Measurements from ENCODE around the gene SUPT4H1.

Gene SUPT4H1

DNA sequence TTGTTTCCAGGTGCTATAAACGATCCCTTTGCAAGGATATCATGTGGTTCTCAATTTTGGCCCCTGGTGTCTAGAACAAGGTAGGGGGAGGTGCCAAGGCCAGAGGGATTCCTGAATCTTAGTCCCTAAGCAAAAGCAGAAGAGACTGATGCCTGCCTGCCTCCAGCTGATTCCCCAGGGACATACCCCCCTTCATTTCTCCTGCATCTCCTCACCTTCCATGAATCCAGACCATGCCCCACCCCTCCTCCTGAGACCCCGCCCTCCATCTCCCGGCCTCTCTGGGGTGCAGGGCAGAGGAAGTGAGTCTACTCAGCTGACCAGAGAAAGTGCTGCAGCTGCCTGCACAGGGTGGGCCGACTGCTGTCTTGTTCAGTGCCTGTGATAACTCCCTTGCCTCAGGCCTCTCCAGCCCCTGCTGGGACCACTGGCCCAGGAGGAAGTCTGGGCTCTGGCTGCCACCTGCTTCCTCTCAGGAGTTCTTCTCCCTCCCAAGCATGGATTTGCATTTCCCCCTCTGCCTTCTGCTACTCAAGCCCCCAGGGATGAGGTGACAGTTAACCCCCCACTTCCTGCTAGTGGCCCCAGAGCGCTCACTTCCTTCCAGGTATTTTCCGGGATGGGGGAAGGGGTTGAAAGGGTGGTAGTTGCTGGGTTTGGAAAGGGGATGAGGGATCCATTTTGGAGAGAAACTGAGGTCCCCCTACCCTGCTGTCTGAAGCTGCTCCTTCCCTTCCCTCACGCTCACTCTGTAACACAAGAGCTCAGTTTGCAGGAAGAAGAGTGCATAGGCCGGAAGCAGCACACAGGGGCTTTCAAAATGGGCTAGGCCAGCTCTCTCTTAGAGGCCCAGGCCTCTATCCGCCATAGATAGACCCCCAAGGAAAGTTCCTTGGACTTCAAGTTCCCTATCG is 12.9 kb downstream of the SUPT4H1 start:
- no peak for FAIRE-seq

DNA sequence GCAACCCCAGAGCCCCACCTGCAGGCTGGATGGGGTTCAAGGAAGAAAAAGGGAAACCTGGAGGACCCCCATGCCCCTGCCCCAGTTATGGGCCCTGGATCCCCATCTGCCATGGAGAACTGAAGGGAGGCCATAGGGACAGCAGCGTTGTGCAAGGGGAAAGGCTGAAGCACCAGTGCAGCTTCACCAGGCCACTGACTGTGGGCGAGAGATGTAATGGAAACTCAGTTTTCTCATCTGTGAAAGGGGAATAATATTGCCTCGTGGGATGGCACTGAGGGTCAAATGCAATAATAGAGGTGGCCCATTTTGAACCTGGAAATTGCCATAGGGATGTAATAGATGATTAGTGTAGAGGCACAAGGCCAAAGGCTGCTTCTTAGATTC is 13.6 kb downstream of the SUPT4H1 start:
- FAIRE-seq: no peak

DNA sequence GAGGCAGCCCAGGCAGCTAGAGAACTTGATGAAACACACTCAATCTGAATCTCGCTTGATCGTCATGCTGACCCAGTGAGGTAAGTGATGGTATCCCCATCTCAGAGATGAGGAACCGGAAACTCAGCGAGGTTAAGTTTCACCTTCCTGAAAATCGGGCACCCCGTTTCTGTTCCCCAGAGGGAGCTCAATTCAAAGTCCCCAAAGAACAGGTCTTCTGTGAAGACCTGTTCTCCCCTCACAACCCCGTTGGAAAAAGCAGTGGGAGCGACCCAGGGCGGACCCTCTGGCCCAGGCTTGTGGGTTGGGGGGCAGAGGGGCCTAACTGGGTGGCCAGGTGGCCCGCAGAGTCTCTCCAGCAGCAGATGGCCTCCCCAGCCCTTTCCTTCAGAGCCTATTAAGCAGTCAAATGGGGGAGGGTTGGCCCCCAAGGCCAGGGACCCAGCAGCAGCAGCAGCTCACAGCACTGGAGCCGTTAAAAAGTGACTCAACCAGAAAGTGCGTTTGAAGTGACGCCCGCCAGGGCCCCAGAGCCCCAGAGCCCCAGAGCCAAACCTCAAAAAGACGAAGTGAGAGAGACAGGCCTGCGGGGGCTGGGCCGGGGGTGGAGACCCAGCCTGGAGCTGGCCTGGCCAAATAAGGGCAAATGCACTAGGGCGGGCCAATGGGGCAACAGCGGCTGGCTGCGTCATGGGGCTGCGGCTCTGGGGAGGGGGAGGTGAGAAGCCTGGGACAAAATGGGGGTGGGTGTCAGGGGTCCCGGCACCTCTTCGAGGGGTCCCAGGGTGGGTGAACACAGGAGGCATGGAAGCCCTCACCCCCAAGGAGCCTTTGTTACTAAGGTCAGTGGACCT is 14.2 kb downstream of the SUPT4H1 start:
- FAIRE-seq: no peak

DNA sequence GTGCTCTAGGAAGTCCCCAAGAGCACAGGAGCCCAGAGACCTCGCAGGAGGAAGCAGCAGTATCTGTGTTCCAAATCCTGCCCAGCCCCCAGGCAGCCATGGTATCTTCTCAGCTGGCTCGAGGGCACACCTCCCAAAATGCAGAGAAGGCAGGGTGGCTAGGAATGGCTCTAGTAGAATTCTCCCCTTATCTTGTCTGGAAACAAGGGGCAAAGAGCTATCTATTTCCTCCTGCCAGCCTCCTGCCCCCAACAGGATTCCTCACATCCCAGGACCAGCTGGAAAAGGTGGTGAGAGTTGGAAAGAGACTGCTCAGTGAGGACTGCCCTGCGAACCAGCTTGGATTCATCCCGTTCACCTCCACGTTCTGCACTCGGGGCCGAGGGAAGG is 14.8 kb downstream of the SUPT4H1 start:
- FAIRE-seq: no peak

DNA sequence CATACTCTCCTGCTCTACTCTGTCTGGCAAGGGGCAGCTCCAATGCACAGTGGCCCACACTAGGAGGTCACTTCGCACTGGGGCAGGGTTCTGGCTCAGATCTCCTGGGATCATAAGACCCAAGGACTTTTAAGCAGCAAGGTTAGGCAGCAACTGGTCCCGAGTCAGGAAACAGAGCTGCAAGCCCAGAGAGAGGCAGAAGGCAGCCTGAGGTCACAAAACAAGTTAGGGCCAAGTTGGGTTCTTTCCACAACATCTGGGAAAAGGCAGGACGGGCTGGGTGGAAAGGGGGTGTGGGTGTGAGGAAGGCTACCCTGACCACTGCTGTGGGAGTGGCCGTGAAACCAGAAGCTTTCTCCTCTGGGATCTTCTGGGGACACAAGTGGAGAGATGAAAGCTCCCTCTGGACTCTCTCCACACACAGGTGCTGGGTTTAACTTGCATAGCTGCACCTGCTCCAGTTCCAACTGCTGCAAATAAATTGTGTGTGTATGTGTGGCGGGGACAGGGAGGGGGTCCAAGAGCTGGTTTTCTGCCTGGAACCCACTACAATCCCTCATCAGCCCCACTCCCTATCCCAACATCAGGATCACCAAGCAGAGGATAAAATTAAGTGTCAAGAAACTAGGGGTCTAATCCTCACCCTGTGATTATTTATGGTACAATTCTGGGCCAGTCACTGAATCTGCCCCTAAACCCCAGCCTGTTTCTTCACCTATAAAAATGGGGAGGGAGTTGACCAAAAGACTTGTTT is 15.4 kb downstream of the SUPT4H1 start:
- FAIRE-seq: no peak

DNA sequence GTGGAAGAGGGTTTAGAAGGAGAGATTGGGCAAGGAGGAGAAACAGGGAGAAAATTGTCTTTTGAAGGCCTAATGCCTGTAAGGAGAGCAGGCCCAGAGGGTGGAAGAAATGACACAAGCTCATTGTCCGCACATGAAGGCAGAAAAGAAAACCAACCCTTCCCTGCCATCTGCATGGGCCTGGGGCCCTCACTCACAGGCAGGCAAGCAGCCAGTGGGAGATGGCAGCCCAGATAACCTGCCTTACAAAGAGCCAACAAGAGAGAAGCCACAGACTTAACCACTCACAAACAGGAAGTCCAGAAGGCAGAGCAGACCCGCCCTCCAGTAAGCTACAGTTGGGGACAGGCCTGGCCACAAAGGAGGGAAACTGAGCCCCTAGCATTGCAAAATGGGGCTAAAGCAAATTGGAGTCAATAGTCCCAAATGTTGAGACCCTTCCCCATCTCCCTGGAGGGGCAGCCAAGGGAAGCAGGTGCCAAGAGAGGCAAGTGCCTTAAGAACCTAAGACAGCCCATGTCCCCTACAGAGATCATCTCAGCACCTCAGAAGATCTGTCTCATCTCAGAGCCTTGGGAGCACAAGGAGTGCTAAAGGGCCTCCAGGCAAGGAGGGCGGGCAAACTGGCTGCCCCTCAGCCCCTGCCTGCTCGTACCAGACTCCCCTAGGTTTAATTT is 16.1 kb downstream of the SUPT4H1 start:
- FAIRE-seq: no peak

DNA sequence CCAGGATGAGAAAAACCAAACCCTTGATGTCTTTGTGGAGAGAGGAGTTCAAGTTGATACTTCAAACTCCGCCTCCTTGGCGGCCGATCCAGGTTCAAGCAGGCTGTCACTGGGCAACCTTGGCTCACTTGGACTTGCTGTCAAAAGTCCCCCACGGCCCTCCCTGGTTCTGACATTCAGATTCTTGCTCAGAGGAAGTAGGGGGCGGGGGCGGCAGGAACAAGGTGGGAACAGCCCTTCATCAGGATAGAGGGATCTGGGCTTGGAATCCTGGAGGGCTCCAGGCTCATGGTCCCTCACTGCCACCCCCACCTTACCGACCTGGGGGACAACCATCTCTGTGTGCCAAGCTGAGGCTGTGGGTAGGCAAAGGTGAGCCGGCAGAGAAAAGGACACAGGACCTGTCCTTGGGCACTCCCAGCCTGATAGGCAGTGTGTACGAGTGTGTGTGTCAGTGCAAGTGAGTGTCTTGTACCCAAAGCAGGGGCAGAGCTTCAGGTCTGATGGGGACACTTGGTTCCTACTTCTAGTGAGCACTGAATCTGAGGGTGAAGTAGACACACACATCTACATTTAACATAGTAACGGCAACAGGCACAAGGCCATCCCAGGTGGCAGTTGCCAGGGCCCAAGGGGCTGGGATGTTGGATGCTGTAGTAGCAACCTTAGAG is 16.8 kb downstream of the SUPT4H1 start:
- no peak for FAIRE-seq

DNA sequence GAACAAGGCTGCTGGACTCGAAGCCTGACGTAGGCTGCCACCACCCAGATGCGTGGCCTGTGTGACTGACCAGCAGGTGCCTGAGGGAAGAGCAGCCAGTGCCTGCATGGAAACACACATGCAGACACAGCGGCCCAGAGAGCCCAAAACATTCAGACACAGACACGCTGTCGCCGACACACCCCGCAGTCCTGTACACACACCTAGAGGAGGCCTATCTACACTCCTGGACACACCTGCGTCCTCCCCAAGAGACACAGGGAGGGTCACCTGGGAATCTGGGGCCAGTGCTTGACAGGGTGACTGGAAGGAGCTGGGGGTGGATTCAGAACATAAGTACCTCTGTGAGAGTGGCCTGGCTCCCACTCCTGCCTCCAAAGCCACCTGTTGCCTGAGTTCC is 17.3 kb downstream of the SUPT4H1 start:
- FAIRE-seq: no peak

DNA sequence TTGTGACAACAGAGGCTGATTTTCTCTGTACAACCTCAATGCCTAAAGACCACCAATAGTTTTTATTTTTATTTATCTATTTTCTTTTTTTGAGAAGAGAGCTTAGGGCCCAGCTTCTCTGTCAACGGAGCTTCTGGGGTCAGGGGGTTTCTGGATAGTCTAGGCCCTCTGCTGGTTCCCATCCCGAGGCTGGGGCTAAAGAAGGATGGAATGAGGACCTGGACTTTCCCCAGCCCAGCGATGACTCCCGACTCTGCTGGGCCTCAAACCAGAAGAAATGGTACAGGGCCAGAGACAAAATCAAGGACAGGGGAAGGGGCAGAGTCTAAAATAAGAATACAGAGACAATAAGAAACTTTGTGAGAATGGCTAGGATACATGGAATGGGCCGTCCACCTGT is 17.7 kb downstream of the SUPT4H1 start:
- FAIRE-seq: no peak

DNA sequence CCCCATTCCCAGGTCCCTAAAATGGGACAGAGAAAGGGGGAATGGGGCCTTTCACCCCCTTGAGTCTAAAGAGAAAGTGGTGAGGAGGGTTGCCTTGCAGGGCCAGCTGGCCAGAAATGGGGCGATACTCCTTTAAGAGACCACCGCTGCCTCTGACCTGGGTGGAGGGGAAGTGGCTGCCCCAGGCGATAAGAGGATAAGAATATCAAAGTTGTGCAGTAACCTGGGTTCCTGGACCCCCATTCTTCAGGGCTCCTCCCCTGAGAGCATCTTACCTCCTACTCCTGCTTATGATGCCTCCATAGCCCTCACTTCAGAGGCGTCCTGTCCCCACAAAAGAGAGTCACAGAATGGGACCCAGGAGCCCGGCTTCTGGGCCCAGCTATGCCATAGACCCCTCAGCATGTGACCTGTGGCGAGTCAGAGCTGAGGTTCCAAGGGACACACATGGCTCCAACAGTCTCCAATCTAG is 18.2 kb downstream of the SUPT4H1 start:
- no peak for FAIRE-seq

DNA sequence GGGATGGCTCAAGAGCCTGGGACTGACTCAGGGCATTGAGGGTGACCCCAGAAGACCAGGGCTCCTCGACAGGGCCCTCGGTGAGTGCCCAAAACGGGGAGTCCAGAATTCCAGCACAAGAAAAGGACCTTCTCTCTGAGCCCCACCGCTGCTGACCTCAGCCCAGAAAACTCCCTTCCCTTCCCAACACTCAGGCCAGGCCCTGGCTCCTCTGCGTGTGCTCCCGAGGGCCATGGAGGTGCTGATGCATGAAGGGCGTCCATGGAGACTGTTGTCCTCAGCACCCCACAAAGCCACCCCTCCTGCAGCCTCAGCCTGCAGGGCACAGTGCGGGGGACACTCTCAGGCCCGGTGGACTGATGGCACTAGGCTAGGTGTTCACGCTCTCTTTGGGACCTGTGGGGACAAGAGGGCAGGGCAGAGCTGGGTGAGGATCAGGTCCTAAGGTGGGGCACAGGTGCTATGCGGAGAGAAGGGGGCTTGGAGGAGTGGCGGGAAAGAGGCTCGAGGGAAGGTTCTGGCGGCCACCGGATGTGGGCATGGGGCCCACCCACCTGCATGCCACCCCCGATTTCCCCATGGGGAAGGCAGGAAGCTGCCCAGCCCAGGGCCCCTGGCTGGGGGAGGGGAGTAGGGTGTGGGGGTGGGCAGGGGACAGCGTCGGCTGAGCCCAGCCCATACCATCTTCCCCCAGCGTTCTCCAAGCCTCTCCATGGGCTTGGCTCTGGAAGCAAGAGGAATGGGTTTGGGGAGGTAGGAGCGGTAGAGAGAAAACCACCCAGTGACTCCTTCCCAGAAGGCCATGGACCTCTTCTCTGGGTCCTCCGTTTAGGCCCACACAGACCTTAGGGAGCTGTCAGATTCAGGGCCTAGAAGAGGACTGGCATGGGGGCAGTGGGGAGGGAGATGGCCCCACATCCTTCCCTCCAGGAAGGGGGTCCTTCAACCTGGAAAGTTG is 18.9 kb downstream of the SUPT4H1 start:
- FAIRE-seq: no peak

DNA sequence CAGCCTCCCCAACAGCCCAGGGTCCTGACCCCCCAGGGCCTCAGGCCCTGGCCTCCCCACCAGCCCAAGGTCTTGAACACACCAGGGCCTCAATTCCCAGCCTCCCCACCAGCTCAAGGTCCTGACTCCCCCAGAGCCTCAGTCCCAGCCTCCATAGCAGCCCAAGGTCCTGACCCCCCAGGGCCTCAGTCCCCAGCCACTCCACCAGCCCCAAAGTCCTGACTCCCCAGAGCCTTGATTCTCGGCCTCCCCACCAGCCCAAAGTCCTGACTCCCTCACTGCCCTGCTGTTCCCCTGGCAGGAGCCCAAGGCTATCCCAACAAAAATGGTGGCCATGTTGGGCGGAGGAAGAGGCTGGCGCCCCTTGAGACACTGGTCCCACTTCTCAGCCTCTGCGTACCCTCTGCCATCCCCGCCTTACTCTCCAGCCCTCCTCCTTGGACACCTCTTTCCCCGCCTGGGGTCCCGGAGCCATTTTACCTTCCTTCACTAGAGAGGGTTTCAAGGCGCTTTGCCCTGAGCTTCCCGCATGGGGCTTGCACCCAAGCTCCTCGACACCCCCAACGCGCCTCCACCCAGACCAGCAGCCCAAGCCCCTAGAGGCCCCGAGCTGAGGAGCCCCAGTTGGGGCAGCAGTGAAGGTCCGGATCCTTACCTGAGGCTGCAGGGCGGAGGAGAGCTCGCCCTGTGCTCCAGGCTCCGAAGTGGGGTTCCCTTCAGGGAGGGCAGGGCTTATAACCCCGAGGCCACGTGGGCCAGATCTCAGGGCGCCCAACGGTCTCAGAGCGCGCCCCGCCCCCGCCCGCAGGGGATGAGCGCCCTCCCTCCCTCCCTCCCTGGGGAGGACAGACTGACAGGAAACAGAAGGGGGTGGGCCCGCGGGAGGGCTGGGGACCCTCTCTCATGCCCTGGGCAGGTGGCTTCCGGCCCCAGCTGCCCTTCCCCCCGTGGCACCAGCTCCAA is 19.9 kb downstream of the SUPT4H1 start:
- FAIRE-seq: no peak

DNA sequence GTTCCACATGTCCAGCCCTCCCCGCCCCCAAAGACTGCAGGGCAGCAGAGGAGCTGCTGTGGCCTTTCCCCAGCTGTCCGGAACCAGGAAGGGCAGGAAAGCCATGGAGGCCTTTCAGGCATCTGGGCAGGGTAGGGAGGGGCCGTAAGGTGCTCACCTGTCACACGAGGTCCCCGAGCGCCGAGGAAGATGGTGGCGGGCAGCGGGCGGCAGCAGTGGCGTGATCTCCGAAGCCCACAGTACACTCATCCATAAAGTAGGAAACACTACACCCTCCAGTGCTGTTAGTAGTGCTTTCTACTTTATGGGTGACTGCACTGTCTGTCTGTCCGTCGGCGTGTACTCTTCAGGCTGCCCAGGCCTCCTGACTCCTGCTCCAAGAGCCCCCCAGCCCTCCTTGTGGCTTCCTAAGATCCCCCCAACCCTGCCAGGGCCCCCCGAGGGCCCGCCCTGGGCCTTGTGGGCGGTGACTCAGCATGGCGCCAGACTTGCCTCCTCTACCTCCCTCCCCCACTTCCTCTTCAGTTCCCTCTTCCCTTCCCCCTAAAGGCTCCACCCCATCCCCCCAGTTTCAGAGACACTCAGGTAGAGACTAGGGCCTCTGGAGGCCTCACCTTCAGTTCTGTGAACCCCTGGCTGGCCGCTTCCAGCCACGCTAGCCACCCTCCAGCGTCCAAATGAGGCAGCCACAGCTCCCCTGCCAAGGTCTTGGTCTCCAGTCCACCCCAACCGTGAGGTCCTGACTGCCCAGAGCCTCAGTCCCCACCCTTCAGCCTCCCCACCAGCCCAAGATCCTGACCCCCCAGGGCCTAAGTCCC is 20.8 kb downstream of the SUPT4H1 start:
- no peak for FAIRE-seq

DNA sequence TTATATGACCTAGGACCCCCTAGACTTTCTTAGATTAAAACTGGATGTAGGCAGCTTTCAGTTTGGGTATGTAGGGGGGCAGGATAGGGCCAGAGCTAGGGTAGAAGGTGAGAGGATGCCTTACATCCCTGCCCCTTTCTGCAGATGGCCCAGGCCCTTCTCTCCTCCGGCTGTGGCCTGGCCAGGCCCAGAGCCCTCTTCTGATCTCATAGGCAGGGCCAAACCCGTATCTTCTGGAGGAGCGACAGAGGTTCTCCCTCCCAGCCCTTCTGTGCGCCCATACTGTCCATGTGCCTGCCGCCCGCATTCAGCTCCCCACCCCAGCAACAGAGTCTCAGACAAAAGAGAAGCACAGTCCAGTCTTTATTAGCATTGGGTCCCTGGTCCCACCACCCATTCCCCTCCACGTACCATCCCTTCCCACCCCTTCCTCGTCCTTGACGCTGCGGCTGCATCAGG is 21.4 kb downstream of the SUPT4H1 start:
- no peak for FAIRE-seq

DNA sequence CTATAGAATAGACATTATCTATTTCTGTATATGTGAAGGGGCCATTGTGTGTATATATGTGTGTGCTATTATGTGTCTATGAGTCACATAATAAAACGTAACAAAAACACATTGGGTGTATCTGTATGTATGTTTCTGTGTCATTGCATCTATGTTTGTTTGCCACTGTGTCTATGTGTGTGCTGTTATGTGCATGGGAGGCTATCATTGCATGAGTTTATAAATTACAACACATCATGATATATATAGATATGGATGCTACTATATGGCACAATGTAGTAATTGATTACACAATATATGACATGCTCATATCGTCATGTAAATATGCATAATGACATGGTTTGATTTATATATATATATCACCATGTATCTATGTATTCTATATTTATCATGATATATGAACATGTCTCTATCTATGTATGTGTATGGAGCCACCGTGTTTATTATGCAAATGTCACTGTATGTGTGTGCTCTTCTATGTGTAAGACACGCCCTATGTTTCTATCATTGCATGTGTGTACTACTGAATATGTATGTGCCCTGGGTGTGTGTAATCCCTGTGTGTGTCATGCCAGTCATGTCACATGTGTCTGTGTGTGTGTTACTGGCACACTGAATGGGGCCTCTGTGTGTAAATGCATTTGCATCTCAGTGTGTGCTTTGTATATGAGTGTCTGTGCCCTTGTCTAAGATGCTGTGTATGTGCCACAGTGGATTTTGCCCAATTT is 22.0 kb downstream of the SUPT4H1 start:
- no peak for FAIRE-seq

DNA sequence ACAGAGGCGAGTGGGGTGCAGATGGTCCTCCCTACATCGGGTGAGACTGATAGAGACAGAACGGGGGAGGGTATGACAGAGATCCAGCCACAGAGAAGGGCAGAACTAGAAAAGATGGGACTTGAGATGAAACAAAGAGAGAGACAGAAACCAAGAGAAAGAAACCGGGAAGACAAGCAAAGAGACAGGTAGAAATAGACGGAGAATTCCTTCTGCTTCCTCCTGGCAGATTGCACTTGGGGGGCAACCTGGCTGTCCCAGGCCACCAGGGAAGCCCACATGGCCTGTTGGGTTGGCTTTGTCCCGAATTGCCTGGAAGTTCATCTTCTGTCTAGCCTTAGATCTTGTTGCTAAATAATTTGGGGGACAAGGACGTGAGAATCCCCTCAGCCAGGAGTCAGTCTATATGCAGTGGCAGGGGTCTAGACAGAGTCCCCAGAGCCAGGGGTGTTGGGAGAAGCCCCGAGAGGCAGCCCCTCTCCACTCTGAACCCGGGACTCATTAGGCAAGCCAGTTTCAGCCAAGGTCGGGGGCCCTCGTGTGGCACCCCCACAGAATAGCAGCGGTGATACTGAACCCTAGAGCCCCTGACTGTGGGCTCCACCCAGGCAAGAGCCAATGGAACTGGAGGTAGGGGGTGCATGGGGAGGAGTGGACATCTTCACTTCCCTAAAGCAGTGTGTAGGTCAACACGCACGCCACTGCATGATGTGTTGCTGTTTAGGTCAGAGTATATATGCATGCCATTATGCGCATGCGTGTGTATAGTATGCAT is 22.8 kb downstream of the SUPT4H1 start:
- no peak for FAIRE-seq
